Stimulated activated CD8-positive, alpha-beta memory T cell treated with anti-CD3 and anti-CD28 coated beads, Interleukin-12 subunit alpha, Interleukin-12 subunit beta, amount 100 ng/mL, for 24 hours (primary cell): ENCODE results near the gene CENPK.
"Not testable (repeated sequence)": the region's sequence is repeated elsewhere in the genome, so short reads cannot be mapped to it uniquely, and the experiment has no call there.

ENCODE experiments used
- DNase-seq: peaks from one replicate; pipeline ENCODE4 v3.0.0-alpha.2; 2020; ENCODE audit errors: extremely low read depth

The CENPK gene

GRCh38 chr5:65508978-65509377, 54.0 kb downstream of the CENPK start:
- no peak for DNase-seq

GRCh38 chr5:65506961-65507360, 56.0 kb downstream of the CENPK start:
- DNase-seq = no peak

- DNase-seq = no peak
These were observed 73.8 kb downstream of the CENPK start for GRCh38 chr5:65489119-65489518.

- not testable (repeated sequence) for DNase-seq
These were observed 74.8 kb downstream of the CENPK start for GRCh38 chr5:65488038-65488687.

- not testable (repeated sequence) for DNase-seq
These were observed 76.2 kb downstream of the CENPK start for GRCh38 chr5:65486803-65487202.

- no peak for DNase-seq
These were observed 77.6 kb downstream of the CENPK start for GRCh38 chr5:65485405-65485804.

- DNase-seq = no peak
These were observed 79.2 kb downstream of the CENPK start for GRCh38 chr5:65483546-65484346.

- DNase-seq = no peak
These were observed 80.0 kb downstream of the CENPK start for GRCh38 chr5:65482736-65483545.

- no peak for DNase-seq
These were observed 80.7 kb downstream of the CENPK start for GRCh38 chr5:65482296-65482735.

GRCh38 chr5:65481635-65482295, 81.2 kb downstream of the CENPK start, which contains the start of gene ADAMTS6:
ADAMTS6 (minus strand) TSS chr5:65481920; CDS start chr5:65473673, 8,247 bp downstream.
- DNase-seq = peak; percentile 55

GRCh38 chr5:65481171-65481581, 81.8 kb downstream of the CENPK start:
- no peak for DNase-seq

- no peak for DNase-seq
These were observed 82.6 kb downstream of the CENPK start for GRCh38 chr5:65480306-65480865.

- no peak for DNase-seq
These were observed 83.4 kb downstream of the CENPK start for GRCh38 chr5:65479527-65479926.

- no peak for DNase-seq
These were observed 84.6 kb downstream of the CENPK start for GRCh38 chr5:65478336-65478735.

- no peak for DNase-seq
These were observed 87.1 kb downstream of the CENPK start for GRCh38 chr5:65475895-65476294.

- no peak for DNase-seq
These were observed 87.6 kb downstream of the CENPK start for GRCh38 chr5:65475336-65475735.

GRCh38 chr5:65474130-65474711, 88.7 kb downstream of the CENPK start:
- DNase-seq = no peak

- DNase-seq = no peak
These were observed 94.3 kb downstream of the CENPK start for GRCh38 chr5:65468633-65469032.
